GM18873 (cell line): Measurements from ENCODE around the gene SPSB4.

ENCODE experiments used
- ATAC-seq: cut with Tn5 transposase; IDR thresholded peaks from one replicate; pipeline ENCODE4 v1.9.1; 2021; ENCODE audit warnings: mild to moderate bottlenecking, moderate library complexity, moderate number of reproducible peaks; ENCODE audit not compliant: unreplicated experiment, low FRiP score

Gene SPSB4

GRCh38 chr3:141148770-141149169 lies 97.6 kb downstream of the SPSB4 start:
- no peak for ATAC-seq

DNA sequence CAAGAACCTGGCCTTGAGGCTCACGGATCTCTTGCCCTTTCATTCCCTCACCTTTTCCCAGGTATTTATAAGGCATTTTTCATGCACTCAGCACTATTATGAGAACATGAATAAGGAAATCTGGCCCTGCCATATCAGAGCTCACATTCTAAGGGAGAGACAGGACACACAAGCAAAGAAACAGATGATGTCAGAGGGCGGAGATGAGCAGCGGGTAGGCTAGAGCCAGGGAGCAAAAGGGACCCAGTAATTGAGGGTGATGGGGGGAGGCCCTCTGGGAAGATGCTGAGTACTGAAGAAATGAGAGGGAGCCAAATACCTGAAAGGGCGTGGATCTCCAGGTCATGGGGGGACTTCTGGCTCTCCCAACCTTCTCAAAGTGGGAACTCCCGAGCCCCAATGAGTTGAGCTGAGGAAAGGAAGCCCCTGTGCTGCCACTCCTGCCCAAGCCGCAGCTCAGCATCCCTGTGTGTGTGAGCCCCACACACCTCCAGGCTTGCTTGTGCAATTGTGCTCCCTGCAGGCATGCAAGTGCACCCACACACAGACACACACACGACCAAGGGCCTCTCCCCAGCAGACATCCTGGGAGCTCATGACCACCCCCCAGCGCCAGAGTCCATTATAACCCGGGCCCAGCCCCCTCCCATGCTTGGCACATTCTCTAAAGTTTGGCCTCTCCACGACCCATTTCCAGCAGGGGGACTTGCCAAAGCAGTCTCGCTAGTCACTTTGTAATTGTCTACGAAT lies 99.1 kb downstream of the SPSB4 start:
- no peak for ATAC-seq

GRCh38 chr3:141150931-141151330 lies 99.8 kb downstream of the SPSB4 start:
- ATAC-seq: no peak

DNA sequence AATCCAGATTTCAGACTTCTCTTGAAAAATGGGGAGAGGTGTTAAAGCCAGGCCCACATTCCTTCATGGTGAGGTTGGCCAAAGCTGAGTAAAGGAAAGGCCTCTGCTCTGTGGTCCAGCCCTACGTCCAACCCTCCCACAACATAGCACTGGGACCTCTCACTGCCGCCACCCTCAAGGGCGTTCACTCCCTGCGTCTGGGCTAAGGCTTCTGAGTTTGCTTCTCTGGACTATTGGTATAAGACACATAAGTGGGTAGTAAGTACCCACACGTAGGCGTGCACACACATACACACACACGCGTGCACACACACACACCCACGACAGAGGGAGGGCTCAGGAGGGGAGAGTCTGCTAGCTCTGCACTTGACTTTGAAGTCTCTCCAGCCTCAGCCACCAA lies 100.3 kb downstream of the SPSB4 start:
- ATAC-seq: no peak

GRCh38 chr3:141152130-141152529 lies 101.0 kb downstream of the SPSB4 start:
- no peak for ATAC-seq

GRCh38 chr3:141152801-141153678 lies 101.9 kb downstream of the SPSB4 start:
- ATAC-seq: no peak

GRCh38 chr3:141153679-141153966 lies 102.5 kb downstream of the SPSB4 start:
- ATAC-seq: no peak

GRCh38 chr3:141164852-141165251 lies 113.7 kb downstream of the SPSB4 start:
- no peak for ATAC-seq

DNA sequence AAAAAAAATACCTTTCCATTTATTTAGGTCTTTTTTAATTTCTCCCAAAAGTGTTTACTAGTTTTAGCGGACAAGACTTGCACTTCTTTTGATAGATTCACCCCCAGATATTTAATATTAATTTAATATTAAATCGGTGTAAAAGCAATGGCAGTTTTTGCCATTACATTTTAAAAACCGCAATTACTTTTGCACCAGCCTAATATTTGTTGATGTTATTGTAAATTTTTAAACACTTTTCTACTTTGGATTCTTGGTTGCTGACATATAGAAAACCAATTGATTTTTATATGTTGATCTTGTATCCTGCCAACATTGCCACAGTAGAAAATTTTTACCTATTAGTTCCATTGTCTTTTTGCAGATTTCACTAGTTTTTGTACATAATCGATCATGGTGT lies 116.5 kb downstream of the SPSB4 start:
- no peak for ATAC-seq

GRCh38 chr3:141170678-141171295 lies 119.6 kb downstream of the SPSB4 start:
- ATAC-seq: no peak

- no peak for ATAC-seq
These were observed 123.5 kb downstream of the SPSB4 start for GRCh38 chr3:141174674-141175073.

- ATAC-seq: no peak
These were observed 125.6 kb downstream of the SPSB4 start for GRCh38 chr3:141176775-141177174.

DNA sequence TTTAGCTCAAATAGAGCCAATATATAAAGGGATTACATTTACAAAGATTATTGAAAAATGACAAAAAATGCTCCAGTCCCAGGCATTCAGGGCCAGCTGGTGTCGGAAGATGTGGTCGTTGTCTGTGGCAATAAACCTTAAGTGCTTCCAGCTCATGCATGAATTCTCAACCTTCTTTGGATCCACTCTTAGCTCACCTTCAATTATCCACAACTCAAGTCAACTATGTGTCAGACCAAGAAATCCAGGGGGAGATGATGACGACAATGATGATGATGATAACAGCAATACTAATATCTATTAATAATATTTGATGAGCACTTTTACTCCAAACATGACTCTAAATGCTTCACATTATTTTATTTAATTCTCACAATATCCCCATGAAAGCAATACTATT lies 126.9 kb downstream of the SPSB4 start:
- ATAC-seq: no peak

GRCh38 chr3:141178551-141178950 lies 127.4 kb downstream of the SPSB4 start:
- ATAC-seq: no peak

GRCh38 chr3:141179983-141180382 lies 128.8 kb downstream of the SPSB4 start:
- no peak for ATAC-seq

DNA sequence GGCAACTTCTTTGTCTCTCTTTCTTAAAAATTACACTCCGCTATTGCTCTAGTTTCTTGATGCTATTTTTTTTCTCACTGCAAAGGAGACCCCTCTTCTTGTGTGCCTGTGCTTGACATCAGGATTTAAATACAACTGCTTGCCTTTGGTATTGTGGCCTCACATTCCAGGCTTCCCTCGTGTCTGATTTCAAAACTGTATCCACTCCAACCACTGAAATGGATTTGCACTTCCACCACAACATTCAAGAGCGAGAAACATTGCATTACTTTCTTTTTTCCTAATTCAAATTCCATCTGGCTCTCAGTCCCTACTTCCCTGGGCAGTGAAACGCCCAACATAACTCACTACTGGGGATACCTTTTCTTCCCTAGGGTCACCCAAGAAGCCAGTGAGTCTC lies 130.0 kb downstream of the SPSB4 start:
- ATAC-seq: no peak

DNA sequence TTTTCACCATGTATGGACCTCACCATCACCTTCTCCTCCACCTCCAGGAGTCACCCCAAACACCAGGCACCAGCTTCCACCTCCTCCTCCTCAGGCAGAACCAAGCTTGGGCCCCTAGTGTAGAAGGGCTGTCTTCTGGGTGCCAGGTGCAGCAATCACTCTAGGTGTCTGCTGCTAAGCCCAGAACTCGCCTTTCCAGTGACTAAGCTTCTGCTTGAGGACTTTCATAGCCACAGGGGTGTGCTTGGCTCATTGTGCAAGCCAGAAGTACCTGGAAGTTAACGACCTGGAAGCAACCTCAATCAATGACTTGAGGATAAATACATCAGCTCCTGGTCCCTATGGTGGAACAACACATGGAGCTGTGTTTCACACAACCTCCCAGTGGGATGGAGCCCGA lies 130.7 kb downstream of the SPSB4 start:
- no peak for ATAC-seq

DNA sequence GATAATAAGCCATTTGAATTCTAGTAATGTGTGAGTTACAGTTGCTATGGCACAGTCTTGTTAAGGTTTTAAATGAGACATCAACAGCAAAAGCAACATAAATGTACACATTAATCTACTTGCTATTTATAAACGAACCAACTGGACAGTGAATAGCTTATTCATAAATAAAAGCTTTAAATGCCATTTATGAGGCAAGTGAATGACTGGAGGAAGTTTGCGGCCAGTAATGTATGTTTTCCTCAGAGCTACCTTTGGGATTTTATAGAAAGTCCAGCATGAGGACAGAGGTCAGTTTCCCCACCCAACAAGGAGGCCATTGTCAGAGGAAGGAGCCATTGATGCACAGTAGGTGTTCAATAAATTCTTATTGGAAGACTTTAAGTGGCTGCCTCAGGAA lies 132.5 kb downstream of the SPSB4 start:
- ATAC-seq: no peak

DNA sequence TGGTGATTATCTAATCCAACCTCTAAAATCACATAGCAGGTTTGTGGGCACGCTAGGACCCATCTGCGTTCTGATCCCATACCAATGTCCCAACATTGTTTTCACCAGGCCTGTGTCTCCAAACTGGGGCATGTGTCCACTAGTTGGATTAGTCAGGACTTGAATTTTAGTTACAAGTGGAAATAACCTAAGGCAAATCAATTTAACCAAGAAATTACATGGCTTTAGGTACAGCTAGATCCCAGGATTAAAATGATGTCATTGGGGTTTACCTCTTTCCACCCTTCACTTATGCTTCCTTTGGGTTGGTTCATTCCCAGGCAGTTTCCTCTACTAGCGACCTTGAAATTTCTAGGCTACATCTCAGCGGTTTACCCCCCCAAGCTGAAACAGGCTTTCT lies 133.3 kb downstream of the SPSB4 start:
- ATAC-seq: no peak

- no peak for ATAC-seq
These were observed 140.1 kb downstream of the SPSB4 start for GRCh38 chr3:141191097-141191749.

DNA sequence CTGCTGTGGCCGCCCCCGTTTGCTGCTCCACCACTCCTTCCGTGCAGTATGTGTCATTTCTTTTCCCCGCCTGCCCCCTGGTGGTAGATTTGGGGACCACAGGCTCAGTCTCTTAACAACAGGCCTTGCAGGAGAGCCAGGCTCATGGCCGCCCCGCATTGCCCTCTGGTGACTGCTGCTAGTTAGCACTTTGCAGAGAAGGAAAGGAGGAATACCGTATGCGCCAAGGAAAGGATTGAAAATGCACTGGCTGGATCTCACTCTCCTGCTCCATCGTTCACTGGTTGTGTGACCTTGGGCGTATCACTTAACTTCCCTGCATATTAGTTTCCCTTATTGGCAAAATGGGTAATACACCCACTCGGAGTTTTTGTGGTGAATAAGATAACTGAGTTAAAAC lies 141.2 kb downstream of the SPSB4 start:
- ATAC-seq: peak; percentile 98
